Ecto neural progenitor cell (in vitro differentiated cells): ENCODE results near the gene BCR.
"Not testable (repeated sequence)": the region's sequence is repeated elsewhere in the genome, so short reads cannot be mapped to it uniquely, and the experiment has no call there.

Experiments
- DNase-seq: peaks from one replicate; pipeline ENCODE4 v3.0.0-alpha.2; 2018; ENCODE audit warnings: low spot score

BCR gene

DNA sequence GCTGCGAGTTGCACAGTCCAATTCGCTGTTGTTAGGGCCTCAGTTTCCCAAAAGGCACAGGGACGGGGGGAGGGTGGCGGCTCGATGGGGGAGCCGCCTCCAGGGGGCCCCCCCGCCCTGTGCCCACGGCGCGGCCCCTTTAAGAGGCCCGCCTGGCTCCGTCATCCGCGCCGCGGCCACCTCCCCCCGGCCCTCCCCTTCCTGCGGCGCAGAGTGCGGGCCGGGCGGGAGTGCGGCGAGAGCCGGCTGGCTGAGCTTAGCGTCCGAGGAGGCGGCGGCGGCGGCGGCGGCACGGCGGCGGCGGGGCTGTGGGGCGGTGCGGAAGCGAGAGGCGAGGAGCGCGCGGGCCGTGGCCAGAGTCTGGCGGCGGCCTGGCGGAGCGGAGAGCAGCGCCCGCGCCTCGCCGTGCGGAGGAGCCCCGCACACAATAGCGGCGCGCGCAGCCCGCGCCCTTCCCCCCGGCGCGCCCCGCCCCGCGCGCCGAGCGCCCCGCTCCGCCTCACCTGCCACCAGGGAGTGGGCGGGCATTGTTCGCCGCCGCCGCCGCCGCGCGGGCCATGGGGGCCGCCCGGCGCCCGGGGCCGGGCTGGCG is at the start of gene BCR:
TSS of gene BCR (plus strand) at position 209 of the 592 bp plus-strand sequence. CDS start 452 bp downstream, outside the sequence.
- DNase-seq, result peak; percentile 76

DNA sequence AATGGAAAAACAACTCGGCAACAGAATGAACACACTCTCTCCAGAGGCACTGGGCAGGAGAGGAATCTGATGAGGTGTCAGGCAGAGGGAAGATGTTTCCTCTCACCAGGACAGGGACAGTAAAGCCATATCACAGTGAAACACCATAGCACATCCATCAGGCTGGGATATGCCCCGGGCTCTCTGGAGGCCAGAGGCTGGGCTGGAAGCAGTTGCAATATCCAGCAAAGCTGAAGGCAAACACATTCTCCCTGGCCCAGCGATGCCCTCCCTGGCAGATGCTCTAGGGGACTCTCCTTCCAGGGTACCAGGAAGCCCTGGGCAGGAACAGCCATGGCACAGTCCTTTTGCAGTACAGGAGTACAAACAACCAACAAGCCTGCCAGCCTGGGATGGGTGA is 49.6 kb upstream of the BCR start:
- no peak for DNase-seq

DNA sequence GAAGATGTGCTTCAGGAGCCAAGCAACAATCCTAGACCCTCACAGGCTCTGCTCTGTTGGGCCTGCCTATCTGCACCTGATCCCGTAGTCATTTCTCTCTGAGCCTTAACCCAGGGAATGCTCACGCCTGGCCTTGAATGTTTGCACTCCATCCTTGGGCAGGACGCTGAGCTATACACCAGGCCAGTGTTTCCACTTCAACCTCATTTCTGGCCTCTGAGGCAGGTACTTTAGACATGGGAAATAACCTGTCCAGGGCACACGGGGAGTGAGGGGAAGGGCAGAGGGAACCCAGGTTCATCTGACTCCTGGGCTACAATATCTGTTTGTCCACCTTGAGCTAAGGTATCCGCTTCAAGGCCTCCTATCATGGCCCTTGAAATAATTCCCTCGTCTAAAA is 48.4 kb upstream of the BCR start:
- DNase-seq, result no peak

DNA sequence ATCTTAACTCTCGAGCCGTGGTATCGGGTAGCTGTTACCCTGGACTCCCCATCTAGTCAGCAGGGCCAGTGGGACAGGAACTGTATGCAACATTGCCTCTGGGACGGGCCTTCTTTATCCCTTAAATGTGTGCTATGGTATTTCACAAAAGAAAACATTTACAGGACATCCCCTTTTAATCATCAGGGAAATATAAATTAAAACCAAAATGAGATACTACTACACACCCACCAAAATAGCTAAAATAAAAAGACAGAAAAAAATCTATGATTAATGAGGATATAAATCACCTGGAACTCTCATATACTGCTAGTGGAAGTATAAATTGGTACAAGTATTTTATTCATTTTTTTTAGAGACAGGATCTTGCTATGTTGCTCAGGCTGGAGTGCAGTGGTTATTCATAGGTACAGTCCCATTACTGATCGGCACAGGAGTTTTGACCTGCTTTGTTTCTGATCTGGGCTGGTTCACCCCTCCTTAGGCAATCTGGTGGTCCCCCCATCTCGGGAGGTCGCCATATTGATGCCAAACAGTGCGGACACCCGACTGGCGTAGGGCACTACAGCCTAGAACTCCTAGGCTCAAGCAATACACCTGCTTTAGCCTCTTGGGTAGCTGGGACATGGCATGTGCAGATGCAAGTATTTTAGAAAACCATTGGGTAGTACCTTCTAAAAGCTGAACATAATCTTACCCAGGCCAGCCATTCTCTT is 47.8 kb upstream of the BCR start:
- DNase-seq, result no peak

DNA sequence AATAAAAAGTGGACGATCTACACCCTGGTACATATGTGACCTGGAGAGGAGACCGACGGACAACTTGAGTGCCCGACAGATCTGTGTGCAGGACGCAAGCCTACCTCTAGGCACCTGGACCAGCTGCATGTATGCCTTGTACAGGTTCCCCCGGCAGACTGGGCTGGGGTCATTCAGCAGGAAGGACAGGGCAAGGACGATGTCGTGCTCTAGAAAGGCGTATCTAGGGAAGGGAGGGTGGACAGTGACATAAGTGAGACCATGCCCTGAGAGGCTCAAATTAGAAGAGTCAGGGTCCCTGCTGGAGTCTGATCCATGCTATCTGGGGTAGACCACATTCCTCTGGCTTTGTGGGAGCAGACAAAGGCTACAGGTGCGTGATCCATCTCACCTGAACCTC is 46.4 kb upstream of the BCR start:
- no peak for DNase-seq

DNA sequence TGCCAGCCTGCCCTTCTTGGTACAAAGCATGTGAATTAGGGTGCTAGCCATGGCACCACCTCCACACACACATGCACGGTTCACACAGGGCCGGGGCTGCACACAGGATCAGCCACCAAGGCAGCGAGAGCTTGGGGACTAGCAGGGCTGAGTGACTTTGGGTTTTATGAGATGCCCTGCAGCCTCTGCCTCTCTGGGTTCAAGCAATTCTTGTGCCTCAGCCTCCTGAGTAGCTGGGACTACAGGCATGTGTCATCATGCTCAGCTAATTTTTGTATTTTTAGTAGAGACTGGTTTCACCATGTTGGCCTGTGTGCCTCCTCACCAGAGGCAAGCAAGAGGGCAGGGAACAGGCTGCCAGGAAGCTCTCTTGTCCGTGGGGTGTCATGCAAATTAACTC is 43.3 kb upstream of the BCR start:
- DNase-seq, result not testable (repeated sequence)

DNA sequence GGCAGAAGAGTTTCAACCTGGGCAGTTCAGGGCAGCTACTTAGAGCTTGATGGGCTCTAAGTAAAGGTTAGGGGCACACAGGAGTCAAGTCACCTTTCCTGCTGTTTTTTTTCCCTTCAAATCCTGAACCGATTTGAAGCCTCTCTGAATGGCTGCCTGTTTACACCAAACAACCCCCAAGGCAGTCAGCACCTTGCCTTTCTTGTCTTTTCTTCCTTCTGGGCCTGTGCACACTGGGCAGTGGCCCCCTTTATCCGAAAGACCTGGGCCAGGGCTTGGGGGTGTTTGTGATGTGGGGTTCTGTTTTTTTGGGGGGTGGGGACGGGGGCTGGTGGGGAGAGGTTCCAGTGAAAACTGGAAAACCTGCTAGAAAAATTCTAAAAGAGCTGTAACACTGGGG is 42.8 kb upstream of the BCR start:
- no peak for DNase-seq

DNA sequence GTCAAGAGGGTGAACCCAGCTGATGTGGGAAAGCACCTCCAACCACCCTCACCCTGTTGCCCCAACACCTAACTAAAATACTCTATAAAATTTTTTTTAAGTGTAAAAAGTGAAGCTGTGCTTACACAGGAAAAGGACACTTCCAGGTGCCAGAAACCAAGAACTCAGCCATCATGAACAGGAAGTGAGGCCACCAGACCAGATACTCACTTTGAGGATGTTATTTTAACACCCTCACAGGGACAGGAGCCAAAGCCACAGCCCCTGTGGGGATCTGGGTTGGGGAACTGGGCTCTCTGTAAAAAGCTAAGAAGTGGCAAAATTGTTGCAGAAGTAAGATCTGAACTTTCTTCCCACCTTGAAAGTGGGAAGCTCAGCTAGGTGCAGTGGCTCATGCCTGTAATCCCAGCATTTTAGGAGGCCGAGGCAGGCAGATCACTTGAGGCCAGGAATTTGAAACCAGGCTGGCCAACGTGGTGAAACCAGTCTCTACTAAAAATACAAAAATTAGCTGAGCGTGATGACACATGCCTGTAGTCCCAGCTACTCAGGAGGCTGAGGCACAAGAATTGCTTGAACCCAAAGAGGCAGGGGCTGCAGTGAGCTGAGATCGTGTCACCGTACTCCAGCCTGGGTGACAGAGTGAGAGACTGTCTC is 42.3 kb upstream of the BCR start:
- no peak for DNase-seq

DNA sequence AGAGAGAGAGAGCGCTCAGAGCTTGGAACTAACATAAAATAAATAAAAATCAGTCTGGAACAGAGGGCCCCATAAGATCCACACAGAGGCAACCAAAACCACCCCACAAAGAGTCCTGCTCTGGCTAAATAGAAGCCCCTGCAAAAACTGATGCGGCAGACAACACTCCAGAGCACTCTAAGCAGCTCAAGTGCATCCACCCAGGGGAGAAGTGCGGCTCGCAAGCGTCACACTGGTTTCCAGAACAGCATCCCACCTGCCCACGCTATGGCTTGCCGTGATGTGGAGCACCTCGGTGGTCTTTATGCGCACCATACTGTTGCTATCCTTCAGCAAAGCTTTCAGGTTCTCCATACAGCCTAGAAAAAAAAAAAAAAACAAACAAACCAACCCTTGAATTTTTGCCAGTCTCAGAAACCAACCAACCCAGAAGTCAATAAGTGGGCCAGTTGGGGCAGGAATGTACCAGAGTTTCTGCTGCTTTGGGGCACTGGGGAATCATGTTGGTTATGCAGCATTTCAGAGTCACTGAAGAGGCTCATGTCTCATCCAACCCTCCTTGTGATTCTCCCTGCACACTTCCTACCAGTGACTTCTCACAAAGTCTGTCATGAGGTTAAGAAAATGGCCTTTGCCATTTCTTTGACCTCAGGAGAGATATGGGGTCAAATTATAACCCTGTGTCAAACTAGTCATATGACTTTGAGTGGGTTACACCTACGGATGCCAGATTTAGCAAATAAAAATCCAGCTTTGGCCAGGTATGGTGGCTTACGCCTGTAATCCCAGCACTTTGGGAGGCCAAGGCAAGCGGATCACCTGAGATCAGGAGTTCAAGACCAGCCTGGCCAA is 41.5 kb upstream of the BCR start:
- DNase-seq, result no peak

DNA sequence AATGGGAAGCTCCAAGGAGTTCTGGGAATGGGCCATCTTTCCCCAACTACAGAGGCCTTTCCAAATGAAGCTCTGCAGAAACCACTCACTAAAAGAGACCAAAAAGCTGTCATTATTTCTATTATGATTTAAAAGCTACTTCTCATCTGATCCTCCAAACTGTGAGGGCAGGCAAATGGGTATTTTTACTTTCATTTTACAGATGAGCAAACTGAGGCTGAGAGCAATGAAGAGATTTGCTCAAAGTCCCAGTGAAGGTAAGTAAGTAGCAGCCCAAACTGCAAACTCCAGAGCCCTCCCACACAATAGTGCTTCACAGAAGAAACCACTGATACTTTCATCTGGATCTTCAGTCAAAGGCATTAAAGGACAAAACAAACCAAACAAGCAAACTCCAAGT is 39.9 kb upstream of the BCR start:
- DNase-seq, result no peak

DNA sequence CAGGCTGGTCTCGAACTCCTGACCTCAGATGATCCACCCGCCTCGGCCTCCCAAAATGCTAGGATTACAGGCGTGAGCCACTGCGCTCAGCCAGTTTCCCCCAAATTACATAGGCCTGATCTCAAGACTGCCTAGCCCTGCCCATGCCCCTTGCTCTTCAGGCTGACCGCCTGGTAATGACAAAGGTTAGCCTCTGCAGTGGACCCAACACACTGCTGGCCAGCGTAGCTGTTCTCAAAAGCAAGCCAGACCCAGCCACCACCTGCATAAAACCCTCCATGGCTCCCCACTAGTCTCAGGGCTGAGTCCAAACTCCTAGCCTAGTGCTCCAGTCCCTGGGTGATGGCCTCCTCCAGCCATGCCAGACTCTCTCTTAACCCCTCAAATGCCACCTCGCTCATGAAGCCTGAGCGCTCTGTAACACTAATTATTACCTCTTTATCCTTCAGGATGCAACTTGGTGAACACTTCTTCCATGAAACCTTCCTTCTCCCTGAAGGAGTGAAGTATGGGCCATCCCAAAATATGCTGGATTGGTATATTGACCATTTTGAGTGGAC is 37.7 kb upstream of the BCR start:
- no peak for DNase-seq

DNA sequence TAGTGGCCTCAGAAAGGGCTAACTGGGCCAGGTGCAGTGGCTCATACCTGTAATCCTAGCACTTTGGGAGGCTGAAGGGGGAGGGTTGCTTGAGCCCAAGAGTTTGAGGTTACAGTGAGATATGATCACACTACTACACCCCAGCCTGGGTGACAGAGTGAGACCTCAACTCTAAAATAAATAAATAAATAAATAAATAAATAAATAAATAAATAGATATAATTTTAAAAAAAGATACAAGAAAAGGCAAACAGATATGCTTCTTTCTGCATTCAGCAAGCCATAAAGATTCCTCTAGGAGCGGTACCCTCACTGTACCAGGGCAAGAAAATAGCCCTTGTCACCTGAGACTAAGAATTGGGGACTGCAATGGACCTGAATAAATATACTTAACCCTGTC is 37.2 kb upstream of the BCR start:
- no peak for DNase-seq

DNA sequence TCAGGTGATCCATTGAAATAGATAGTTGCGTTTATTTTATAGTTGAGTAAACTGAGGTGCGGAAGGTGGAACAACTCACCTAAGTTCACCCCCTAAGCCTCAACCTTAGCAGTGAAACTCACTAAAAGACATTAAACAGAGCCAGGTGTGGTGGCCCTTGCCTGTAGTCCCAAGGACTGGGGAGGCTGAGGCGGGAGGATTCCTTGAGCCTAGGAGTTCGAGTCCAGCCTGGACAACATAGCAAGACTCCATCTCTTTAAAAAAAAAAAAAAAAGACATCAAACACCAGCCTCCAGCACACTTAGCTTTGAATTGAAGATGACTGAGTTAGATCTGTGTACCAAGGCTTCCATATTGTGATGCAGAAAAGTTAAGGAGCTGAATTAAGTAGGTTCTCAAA is 35.9 kb upstream of the BCR start:
- DNase-seq, result no peak

DNA sequence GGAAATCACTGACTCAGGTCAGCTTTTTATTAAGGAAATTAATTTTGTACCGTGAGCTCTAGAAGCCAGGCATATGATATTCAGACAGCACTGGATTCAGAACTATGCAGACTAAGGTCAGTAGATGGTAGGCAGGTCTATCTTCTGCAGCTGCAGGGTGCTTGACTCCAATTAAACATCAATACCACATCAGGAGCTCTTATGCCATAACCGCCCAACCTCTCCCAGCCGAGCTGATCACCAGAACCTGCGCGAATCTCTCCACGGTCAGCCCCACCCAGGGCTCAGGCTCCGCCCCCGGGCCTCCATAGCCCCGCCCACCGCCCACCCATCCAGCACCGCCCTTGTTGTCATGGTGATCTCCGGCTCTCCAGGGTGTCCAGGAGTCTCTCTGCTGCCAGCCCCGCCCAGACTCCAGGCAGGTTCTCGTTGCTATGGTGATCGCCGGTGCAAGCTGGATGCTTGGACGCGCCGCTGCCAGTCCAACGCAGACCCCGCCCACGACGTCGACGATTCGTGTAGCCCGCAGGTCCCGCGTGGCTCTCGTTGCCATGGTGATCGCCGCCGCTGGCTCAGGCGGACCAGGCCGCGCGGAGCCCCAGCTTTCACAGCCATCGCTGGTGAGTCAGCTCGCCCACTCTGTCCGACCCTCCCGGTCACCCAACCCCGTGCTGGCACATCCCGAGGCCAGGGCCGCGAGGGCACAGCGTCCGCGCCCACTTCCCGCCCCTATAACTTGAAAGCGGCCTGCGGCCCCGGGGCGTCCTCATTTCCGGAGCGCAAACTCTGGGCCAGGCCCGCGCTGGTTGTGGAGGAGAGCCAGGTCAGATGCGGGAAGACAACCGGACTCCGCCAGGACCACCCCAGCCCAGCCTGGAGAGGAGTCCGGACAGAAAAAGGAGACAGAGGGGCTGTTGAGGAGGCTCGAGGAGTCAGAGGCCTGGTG is 35.1 kb upstream of the BCR start, which contains the start of gene RAB36:
TSS of gene RAB36 (plus strand) at position 546 of the 946 bp plus-strand sequence. CDS start 1,140 bp downstream, outside the sequence.
- peak; percentile 99 for DNase-seq

DNA sequence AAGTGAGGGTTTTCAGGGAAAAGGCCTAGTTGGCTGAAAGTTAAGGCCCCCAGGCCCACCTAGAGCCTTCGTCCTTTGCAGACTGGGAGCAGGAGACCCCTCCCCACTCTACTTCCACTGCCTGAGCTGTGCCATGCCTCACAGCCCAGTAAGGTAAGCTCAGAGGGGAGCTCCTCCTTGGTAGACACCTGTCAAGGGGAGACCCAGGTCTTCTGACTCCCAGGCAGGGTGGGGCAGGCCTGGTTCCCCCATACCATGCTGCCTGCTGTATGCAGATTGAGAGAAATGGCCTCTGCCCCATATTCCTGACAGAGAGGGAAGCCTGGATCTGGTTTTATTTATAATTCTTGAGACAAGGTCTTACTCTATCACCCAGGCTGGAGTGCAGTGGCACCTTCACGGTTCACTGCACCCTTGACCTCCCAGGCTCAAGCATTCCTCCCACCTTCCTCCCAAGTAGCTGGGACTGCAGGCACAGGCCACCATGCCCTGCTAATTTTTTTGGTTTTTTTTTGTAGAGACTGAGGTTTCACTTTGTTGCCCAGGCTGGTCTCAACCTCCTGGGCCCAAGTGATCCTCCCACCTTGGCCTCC is 34.3 kb upstream of the BCR start:
- no peak for DNase-seq

DNA sequence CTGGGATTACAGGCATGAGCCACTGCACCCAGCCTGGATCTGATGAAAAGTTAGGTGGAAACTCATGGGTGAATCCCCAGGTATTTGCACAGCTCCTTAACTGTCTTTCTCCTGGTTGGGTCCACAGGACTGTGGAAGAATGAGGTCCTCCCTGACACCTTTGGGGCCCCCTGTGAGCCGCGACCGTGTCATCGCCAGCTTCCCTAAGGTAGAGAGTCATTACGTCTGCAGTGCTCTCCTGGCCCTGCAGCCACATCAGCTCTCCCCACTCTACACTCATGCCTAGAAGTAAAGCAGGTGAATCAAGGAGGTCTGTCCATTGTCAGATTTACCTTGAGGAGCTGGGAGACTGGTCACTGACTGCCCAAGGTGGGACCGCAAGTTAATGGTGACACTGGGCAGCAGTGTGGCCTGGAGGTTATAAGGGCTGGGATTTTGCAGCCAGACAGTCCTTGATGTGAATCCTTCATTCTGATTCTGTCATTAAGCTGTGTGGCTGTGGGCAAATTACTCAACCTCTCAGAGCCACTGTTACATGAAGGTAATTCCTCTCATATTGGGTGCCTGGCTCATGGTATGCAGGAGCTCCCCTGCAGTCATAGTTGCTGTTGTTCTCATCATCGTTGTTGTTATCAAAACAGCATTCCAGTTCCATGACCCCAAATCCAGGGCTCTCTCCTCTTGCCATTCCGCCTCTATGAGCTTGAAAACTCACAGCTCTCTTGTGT is 33.7 kb upstream of the BCR start:
- DNase-seq, result no peak

DNA sequence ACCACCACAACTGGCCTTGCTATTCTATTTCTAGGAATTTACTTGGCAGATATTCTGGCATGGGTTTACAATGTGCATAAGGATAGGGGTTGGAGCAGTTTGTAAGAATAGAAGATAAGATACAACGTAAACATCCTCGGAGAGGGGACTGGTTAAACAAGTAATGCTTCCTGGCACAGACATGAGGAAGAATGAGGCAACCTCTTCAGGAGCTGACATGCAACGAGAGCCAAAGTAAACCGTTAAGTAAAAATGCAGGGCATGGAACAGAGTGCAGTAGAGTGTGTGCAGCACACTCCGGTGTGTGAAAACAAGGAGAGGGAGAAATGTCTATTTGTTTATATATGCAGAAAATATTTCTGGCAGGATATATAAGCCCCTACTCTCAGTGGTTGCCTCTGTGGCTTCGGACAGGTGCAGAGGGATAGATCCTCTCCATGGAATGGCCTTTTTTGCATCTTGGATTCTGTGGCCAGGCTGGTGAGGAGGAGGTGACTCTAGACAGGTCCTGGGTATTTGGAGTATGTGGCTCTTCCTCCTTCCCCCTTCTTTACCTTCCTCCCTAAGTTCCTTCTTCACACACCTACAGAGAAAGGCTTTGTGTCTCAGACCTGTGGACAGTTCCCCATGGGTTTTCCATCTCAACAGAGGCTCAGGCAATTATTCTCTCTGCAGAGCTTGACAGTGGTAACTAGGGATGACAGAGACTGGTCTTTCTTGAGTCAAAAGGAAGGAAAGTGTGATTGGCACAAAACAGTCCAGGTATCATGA is 32.5 kb upstream of the BCR start:
- no peak for DNase-seq

DNA sequence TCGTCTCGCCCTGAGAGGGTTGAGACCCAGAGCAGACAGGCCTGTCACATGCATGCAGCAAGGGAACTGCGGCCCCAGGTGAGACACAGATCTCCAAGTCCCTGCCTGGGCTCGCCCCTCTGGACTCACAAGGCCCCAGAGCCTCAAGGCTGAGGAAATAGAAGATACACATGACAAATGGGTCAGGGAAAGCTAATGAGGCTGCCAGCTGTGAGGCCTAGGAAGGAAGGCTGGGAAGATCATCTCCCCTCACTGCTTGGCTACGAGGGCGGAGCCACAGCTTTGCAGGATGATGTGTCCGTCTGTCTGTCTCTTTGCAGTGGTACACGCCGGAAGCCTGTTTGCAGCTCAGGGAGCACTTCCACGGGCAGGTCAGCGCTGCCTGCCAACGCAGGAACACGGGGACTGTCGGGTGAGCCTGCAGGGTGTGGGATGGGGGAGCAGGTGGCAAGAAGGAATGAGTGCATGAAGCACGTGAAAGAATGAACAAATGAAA is 30.5 kb upstream of the BCR start:
- DNase-seq, result no peak

DNA sequence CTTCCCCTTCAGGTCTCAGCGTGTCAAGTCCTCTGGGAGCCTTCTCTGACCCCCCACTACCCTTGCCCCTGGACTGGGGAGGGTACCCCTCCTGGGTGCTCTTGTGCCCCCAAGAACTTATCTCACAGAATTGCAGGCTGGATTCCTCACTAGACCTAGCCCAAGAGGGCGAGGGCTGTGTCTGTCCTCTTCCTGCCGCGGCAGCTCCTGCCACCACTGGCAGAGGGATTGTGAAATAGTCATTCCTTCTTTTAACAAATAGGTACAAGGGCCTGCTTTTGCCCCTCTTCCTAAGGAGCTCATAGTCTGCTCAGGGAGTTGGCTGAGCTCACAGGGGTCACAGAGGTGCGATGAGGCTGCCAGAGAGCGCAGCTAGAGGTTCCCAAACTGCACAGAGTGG is 29.5 kb upstream of the BCR start:
- no peak for DNase-seq
